ENCODE results near the gene SNRK.

Gene SNRK

DNA sequence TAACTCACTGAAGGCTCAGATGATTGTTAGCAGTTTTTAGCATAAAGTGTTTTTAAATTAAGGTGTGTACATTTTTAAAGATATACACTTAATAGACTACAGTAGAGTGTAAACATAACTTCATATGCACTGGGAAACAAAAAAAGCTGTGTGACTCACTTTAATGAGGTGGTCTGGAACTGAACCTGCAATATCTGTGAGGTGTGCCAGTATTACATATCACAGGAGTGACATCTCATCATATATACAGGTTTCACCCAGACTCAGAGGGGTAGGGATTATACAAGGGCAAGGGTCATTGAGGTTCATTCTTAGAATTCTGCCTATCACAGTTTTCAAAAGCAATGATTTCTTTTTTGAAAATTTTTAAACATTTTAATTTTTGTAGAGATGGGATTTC is 7.3 kb upstream of the SNRK start:
- no peak for DNase-seq

DNA sequence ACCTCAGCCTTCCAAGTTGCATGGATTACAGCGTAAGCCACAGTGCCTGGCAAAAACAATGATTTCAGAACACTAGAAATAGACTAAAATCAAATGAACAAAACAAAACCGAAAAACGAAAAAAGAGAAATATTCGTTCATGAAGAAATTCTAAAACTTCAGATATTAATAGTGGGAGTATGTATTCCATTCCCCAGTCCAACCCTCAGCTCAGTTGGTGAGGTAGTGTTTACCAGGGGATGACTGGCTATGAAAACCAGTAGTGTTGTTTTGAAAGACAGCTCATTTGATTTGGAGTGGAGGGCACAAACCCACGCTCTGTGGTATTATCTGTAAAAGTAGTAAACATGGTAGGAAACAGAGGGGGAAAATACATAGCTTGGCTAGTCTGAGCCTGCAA is 6.8 kb upstream of the SNRK start:
- no peak for DNase-seq

DNA sequence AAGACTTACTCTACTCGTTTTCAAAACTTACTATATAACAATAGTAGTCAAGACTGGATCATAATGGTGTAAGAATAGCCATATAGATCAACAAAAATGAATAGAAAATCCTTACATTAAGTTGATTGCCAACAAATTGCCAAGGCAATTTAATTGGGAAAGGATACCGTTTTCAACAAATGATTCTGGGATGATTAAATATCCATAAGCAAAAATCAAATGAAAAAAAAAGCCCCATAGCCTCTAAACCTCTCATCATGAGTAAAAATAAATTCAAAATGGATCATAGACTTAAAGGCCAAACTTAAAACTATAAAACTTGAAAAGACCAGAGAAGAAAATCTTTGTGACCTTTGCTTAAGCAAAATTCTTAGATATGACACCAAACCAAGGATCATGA is 5.3 kb upstream of the SNRK start:
- DNase-seq, result no peak

DNA sequence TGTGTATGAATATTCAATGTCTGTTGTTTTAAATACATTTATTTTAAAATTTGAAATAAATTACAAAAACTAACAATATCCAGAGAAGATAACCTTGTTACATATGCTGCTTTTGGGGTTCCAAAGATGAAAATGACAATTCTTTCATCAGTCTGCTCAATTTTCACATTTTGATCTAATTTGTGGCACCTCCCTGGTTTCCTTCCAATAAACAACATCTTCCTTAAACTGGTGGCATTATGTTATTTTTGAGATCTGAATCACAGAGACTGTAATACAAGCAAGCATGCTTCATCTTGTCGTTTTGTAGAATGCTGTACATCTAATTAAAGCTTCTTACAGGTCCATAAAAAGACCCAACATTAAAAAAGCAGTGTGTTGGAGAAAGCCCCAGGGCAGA is 2.2 kb upstream of the SNRK start:
- DNase-seq, result no peak

DNA sequence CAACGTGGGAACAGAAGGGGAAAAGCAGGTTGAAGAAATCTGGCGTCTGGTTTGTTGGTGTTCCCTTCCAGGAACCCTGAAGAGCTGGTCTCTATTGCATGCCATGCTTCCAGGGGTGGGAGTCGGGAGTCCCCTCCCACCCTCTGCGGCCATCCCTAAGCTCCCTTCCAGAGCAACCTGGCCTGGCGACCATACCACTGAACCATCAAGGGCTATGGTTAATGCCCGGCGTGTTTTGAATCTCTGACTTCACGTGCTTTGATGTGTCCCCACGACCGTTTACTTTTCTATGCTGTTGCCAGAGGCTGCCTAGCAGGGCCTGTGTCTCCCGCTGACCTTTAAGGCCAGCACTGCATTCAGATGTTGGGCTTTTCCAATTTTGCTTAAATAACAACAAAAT is 696 bp upstream of the SNRK start:
- no peak for DNase-seq

- DNase-seq, result peak; percentile 36
Measured at GRCh38 chr3:43286841-43287499, 630 bp downstream of the SNRK start.

- DNase-seq, result no peak
Measured at GRCh38 chr3:43287500-43287873, 1.1 kb downstream of the SNRK start.

DNA sequence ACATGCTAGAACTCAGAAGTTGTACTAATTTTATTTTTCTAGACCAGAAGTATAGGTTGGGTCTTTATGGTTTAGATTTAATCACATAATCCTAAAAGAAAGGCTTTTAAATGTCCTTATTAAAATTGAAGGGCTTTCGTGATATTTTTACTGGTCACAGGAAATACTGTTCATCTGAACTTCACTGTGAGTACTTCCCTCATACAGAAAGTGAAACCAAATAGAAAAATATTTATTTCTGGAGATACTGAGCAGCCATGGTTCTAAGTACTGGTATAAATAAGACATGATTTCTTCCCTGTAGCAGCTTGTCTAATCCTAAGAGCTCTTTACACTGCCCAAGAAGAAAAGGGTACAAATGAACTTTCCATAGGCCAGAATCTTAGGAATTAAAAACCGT is 2.0 kb downstream of the SNRK start:
- DNase-seq, result peak; percentile 46

DNA sequence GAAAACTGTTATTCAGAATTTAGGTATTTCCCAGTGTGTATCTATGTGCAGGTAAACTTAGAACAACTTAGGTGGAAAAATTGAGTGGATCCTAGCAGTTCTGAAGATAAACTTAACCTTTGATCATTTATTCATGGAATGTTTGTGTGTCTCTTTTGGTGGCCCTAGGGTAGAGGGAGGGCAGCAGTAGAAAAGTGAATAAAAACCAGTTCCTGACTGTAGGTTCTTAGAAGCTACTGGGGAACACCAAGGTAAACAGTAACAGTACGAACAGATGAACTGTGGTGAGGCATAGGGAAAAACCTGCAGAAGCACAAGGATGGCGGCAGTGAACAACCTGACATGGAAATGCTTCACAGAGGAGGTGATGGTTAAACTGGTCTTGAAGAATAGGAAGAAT is 2.5 kb downstream of the SNRK start:
- no peak for DNase-seq

- no peak for DNase-seq
Measured at GRCh38 chr3:43289401-43289800, 3.1 kb downstream of the SNRK start.

DNA sequence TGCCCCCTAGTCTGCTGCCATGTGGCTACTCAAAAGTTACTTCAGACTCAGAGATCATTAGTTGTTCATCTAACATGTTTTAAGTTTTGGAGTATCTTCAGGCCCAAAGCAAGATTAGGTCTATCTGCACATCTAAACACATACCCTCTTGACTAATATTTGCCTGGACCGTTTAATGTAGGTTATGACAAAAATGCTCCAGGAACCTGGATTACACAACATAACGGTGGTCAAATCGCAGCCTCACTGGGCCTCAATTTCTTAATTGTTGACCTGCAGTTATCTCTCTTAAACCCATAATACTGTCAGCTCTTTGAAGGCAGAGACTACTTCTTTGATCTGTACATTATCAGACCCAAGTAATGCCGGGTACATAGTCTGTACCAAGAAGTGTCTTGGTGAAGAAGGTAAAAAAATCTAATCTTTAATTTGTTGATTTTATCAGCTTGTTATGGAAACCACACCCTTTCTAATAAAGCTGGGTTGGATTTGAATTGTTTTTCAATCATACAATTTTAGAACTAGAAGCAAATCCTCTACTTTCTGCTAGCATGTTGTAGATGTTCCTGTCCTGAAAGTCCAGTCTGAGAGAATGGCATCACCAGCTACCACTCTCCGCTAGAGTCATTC is 3.6 kb downstream of the SNRK start:
- DNase-seq, result no peak

DNA sequence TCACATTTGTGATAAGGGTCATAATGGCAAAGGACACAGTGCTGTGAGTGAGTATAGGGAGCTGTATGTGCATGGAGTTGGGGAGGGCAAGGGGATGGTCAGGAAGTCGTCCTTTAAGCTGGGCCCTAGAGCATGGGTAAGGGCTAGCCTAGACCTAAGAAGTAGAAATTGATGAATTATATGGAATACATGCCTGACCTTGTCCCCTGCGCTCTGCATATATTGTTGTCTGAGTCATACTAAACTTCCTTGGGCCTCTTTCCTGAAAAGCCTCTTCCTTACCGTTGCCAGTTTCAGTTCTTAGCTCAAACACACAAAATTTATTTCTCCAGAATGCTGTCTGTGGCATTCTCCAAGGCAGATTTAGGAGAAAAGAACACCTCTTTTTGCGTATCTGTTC is 4.6 kb downstream of the SNRK start:
- peak; percentile 28 for DNase-seq

- no peak for DNase-seq
Measured at GRCh38 chr3:43291546-43291945, 5.2 kb downstream of the SNRK start.

- DNase-seq, result no peak
Measured at GRCh38 chr3:43294975-43295374, 8.6 kb downstream of the SNRK start.

DNA sequence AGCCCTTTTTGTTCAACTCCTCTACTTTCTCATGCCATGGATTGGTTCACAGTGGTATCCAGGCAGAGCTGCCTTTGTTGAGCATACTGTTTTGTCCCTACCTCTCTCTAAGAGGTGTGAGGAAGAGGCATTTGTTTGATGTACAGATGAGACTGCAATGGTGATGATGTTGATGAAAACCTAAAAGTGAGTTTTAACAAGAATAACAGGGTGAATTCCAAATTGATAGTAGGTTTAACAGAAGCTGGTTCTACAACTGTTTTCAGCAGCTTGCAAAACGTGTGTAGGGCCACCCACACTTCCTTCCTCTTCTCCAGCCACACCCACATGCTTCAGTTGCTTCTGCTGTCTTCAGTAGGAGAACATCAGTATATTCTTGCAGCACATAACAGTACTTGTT is 10.2 kb downstream of the SNRK start:
- peak; percentile 67 for DNase-seq

DNA sequence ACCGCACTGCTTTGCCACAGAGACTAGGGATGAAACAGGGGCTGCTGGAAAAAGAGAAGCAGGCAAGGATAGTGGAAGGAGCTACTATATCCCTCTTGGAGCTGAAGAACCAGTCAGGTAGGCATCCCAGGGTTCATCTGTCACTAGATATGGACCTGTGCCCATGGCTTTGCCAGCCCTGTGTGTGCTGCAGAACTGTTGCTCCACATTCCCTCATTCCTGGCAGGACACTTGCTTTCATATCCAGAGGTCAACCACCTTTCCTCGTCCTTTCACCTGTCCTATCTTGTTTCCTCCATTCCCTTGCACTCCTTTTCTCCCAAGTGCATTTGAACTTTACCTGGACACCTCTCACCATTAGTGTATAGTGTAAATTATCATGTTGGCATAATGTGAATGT is 12.0 kb downstream of the SNRK start:
- no peak for DNase-seq

GRCh38 chr3:43298761-43299160 is 12.4 kb downstream of the SNRK start:
- no peak for DNase-seq

- no peak for DNase-seq
Measured at GRCh38 chr3:43302116-43302880, 16.0 kb downstream of the SNRK start.

DNA sequence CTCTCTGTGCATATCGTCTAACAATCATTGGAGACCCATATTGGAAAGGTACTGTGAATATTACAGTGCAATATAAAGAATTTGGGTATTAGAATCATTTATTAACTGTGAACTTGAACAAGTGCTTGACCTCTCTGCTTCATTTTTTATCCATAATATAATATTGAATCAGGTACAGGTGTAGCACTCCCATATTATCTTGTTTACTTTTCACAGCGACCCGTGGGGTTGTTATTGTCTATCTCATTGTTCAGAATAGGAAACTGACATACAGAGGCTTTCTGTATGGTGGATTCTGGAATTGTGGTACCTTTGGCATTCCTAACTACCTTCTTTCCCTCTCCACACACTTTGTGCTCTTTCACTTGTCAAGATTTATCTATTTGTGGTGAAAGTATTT is 17.8 kb downstream of the SNRK start:
- DNase-seq, result no peak

DNA sequence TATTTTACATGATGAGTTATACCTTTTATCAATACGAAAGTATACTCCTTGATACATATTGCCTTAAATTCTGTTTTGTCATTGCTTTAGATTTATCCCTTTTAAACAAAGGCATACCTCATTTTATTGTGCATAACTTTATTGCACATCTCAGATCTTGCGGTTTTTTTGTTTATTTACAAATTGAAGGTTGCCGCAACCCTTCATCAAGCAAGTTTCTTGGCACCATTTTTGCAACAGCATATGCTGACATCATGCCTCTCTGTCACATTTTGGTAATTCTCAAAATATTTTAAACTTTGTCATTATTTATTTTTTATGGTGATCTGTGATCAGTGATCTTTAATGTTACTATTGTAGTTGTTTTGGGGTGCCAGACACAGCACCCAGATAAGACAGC is 20.9 kb downstream of the SNRK start:
- no peak for DNase-seq

GRCh38 chr3:43307649-43308048 is 21.3 kb downstream of the SNRK start:
- no peak for DNase-seq

GRCh38 chr3:43309372-43310305 is 23.3 kb downstream of the SNRK start:
- DNase-seq, result no peak

- no peak for DNase-seq
Measured at GRCh38 chr3:43316783-43317460, 30.6 kb downstream of the SNRK start.

Data from activated CD4-positive, alpha-beta T cell treated with anti-CD3 and anti-CD28 coated beads, Interleukin-2, Interleukin-6, amounts not matched to agents 100 ng/mL and 50 ng/mL, durations not matched to agents 16 hours and 8 hours (primary cell).